ENCODE data around the gene SKI.

Gene SKI

GRCh38 chr1:2209400-2210083 is 18.6 kb upstream of the SKI start:
- no peak for DNase-seq

- DNase-seq: no peak
These were observed 17.9 kb upstream of the SKI start for GRCh38 chr1:2210084-2210653.

- DNase-seq: no peak
These were observed 17.3 kb upstream of the SKI start for GRCh38 chr1:2210786-2211185.

- DNase-seq: no peak
These were observed 15.9 kb upstream of the SKI start for GRCh38 chr1:2212274-2212531.

- DNase-seq: peak in 13 of 14 donors; percentile 40 to 92 (median 74)
These were observed 15.3 kb upstream of the SKI start for GRCh38 chr1:2212532-2213491.

- peak in 4 of 14 donors; percentile 29 to 86 (median 55) for DNase-seq
These were observed 14.3 kb upstream of the SKI start for GRCh38 chr1:2213576-2214505.

- peak in 5 of 14 donors; percentile 25 to 71 (median 57) for DNase-seq
These were observed 13.4 kb upstream of the SKI start for GRCh38 chr1:2214541-2215241.

GRCh38 chr1:2215329-2215728 is 12.8 kb upstream of the SKI start:
- DNase-seq: no peak

- DNase-seq: no peak
These were observed 12.0 kb upstream of the SKI start for GRCh38 chr1:2215909-2216766.

GRCh38 chr1:2216767-2217058 is 11.4 kb upstream of the SKI start:
- DNase-seq: no peak

- DNase-seq: no peak
These were observed 6.8 kb upstream of the SKI start for GRCh38 chr1:2221271-2221670.

GRCh38 chr1:2224170-2224584 is 3.9 kb upstream of the SKI start:
- DNase-seq: no peak

GRCh38 chr1:2224631-2225428 is 3.3 kb upstream of the SKI start:
- no peak for DNase-seq

- no peak for DNase-seq
These were observed 1.4 kb upstream of the SKI start for GRCh38 chr1:2226525-2227345.

- peak; percentile 64 to 99 (median 94) for DNase-seq
These were observed 568 bp upstream of the SKI start for GRCh38 chr1:2227346-2228156.

- peak in 1 of 14 donors; percentile 72 for DNase-seq
These were observed 546 bp downstream of the SKI start for GRCh38 chr1:2228694-2229036.

GRCh38 chr1:2229037-2229864 is 1.1 kb downstream of the SKI start:
- DNase-seq: peak in 11 of 14 donors; percentile 37 to 75 (median 64)

All from C1 segment of cervical spinal cord (tissue), 14 donors.